HG02943 (cell line): Measurements from ENCODE around the gene CCNA2.

Experiments used
- ATAC-seq: cut with Tn5 transposase; IDR thresholded peaks from one replicate; pipeline ENCODE4 v1.9.1; 2021; ENCODE audit warnings: mild to moderate bottlenecking, low read depth, moderate library complexity; ENCODE audit not compliant: unreplicated experiment

The CCNA2 gene

GRCh38 chr4:121823505-121824170 lies at the start of gene CCNA2:
TSS of gene CCNA2 (minus strand) at chr4:121823883. CDS start at chr4:121823628, 255 bp downstream.
- peak; percentile 96 for ATAC-seq

DNA sequence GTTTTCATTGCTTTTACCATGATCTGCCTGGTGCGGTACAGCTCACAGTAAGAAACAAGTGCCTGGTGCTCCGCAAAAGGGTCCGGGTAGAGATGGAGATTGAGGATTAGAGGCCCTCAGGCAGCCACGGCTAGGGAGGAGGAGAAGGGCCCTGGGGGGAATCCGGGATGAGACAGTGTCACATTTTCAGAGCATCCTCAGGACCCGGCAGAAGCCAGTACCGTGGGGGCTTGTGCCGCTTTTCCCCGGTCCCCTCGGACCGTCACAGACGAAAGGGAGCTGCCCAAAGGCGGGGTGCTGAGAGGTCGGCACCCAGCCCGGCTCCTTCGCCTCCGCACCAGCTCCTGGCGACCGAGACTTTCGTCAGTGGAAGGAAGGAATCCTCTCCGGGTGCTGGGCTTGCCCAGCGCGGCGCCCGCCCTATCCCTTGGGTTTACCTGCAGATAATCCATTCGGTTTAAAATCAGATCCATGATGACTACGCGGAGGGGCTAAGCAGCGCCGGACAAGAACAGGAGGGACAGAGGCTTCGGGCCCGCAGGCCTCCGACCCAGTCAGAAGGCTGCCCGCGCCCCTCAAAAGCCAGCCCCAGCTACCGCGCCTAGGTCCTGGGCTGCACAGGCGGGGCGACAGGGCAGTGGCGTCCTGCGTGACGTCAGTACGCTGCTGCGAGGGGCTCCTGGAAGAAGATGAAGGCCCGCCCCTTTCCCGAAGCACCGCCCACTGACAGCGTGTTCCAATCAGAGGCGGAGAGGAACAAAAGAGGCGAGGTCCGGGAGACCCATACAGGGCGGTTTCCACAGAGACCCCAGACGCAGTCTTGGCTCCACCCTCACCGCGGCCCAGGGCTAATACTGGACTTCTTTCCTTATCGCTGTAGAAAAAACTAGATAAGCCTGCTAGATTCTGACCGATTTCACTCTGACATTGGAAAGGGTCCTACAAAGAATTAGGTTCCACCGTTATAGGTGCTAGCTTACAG lies 46.4 kb upstream of the CCNA2 start, which contains the start of gene BBS7:
Gene BBS7 (minus strand): TSS at position 634 of the 982 bp plus-strand sequence. CDS start 161 bp downstream, at position 473.
- ATAC-seq: peak; percentile 100

GRCh38 chr4:121863799-121864198 lies 40.1 kb upstream of the CCNA2 start:
- ATAC-seq: no peak

- no peak for ATAC-seq
Observed at GRCh38 chr4:121861426-121861825, 37.7 kb upstream of the CCNA2 start.

DNA sequence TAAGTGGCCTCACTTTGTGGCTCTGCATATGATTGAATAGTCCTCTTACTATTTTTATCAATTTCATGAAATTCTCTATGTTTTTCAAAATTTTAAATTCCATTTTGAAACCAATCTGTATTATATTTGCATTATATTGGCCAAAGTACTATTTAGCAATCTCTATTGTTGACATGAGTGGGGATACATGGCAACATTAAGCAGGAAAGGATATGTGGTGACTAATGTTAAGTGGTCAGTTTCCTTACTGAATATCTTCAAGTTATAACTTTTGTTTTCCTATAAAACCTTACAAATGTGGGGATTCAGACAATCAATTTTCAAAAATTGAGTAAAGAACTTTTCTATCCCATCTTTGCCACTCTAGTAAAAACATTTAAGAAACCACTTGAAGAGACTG lies 36.4 kb upstream of the CCNA2 start:
- ATAC-seq: no peak

DNA sequence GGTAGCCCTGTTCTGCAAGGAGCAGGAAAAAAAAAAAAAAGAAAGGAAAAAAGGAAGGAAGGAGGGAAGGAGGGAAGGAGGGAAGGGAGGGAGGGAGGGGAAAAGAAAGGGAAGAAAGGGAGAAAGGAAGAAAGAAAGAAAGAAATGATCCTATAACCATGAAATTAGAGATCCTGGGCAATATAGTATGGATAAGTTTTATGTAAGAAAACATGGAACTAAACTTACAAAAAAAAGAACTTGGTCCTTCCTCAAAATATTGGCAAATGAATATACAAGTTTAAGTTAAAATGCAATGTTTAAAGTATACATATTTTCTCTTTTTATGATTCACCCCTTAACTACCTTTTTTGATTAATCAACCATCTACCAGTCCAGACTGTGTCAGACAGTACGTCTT lies 27.7 kb upstream of the CCNA2 start:
- no peak for ATAC-seq

DNA sequence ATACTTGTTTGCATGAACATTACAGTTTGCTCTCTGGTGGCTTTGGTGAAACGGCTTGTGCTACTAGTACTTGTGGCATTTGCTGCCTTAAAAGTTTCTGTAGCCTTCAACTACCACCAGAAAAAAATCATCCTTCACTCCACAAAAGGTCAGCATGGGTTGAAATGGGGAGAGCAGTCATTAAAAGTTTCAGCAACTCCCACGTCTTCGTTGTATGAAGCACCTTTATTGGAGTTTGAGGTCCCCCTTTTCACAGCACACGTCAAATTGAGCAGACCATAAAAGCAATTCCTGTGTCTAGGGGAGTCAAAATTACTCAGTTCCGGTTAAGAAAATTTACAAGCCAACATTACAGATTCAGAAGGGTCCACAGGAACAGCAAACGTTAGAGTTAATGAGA lies 23.0 kb upstream of the CCNA2 start:
- ATAC-seq: no peak

DNA sequence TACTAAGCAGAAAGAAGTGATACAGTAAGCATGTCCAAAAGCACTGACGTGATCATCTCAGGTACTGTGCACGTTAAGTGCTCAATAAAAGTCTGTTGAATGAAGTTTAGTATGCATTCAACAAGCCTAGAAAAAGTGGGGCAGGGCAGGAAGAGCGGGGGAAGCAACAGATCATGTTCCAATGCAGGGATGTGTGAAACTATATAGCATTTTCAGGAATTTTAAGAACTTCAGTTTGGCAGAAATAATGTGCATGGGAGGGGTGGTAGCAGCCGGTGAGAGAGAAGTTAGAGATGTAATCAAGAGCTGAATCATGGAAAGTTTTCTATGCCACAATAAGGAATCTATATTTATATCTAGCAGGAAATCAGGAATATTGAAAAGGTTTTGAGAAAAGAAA lies 19.2 kb upstream of the CCNA2 start:
- ATAC-seq: no peak

- no peak for ATAC-seq
Observed at GRCh38 chr4:121838136-121838535, 14.5 kb upstream of the CCNA2 start.

GRCh38 chr4:121829511-121829910 lies 5.8 kb upstream of the CCNA2 start:
- ATAC-seq: no peak

DNA sequence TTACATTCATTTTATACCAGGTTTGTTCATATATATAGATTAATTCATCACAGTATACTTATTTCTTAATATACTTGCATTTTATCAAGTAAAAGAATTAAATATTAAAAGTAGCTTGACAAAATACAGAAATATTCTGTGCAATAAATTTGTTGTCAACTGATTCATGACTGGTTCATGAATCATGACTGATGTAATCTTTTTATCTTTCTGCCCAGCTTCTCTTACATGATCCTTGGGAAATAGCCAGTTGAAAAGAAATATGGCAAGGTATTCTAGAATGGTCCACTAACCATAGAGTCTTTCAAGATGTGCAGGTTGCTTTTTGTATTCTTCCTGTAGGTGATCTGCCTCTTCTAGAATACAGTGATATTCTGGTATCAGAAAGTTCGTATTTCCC lies 4.2 kb upstream of the CCNA2 start:
- ATAC-seq: no peak

DNA sequence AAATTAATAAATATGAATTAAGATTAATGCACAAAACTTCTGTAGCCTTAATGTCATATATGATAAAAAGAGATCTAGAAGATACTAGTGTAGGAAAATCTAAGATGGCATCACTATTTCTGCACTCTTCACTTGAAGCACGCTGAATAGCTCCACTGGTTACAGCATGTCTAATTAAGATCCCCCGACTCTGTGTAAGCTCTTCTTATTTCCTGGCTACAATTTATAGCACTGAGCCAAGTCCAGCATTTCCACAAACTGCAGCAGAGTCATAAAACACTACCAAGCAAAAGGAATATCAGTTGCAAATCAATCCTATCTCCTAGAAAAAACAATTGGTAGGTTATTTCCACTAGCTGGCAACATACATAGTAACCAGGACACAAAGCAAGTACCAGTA lies 1.3 kb upstream of the CCNA2 start:
- ATAC-seq: no peak

GRCh38 chr4:121824171-121824527 lies 466 bp upstream of the CCNA2 start:
- no peak for ATAC-seq

DNA sequence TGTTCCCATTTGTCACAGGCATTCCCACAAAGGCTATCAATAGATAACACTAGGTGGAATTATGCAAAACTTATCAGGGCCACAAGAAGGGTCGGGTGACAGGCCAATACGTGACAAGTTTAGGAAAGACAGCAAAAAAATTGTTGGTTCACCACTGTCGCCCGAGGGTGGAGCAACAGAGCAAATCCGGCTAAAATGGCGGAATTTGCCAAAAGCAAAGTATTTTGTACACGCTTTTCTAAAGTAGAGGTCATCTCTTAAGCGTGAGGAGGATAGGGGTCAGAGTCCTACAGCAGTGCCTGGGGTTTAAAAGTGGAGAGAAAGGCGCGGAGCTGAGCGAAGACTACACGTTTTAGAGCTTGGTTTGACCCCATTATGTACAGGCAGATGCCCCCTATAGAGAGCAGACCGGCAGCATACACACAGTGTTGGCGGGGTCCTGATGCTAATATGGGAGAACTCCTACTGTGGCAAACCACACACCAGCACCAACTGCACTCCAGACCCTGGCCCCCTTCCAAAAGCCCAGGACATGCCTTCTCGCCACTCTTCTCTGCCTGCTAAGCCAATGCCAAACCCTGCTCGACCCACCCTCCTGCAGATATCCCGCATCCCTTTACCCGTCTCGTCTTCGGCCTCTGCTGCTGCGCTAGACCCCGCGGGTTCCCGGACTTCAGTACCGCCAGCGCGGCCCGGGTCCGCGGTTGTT lies 733 bp downstream of the CCNA2 start:
- peak; percentile 45 for ATAC-seq

- ATAC-seq: no peak
Observed at GRCh38 chr4:121822047-121822446, 1.6 kb downstream of the CCNA2 start.

DNA sequence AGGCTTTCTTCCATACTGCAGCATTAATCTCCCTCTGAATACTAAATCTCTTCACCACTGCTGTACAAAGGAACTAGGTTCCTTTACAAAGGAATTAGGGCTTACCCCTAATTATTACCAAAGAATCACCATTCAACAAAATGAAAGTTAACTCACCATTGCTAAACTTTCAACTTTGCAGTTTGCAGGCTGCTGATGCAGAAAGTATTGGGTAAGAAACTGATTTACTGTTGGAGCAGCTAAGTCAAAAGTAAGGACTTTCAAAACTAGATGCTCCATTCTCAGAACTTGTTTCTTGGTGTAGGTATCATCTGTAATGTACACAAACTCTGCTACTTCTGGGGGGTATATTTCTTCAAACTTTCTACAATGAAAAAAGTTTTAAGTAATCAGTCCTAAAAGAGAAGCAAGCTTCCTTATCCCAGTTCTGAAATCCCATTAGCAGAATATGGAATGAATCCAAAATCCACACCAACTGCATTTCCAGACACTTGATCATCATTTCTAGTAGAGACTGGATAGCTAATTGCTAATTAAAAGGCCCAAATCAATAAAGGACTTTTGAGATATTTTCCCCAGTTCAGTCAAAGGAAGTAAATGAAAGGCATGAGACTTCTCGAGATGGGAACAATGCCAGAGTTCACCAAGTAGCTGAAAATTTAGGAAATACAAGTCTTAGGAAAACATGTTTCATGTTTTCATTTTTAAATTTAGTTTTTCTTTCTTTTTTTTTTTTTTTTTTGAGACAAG lies 4.3 kb downstream of the CCNA2 start:
- no peak for ATAC-seq

DNA sequence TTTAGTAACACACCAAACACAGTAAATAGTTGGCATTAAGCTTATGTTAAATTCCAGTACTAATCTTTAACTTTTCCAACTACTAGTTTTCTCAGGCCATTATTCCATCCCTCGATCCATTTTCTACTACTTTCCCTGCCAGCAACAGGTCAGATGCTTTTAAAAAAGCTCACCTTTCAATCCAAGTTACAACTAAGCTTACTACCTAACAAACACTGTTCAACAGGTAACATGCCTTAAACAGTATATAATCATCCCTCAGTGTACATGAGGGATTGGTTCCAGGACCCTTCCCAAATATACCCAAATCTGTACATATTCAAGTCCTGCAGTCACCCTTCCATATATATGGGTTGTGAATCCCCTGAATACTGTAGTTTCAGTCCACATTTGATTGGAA lies 5.5 kb downstream of the CCNA2 start:
- no peak for ATAC-seq

- no peak for ATAC-seq
Observed at GRCh38 chr4:121817701-121818100, 6.0 kb downstream of the CCNA2 start.

- ATAC-seq: no peak
Observed at GRCh38 chr4:121817006-121817405, 6.7 kb downstream of the CCNA2 start.

DNA sequence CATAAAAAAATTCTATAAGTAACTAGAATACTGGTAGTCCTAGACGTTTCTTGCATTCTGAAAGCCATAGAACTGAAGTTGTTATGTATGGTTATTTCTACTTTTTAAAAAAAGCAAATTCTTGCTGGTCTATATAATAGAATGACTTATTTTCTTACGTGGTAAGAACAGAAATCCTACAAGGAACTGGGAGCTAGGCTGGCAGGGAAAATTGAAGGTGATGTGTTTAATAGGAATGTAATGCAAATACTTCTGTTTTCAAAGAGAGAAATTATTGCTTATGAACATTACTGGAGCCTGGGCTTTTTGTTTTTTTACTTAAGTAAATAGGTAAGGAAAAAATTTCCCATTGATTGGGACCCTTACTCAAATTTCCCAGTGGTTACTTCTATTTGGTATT lies 8.9 kb downstream of the CCNA2 start:
- ATAC-seq: no peak
